Tibial nerve (tissue), 4 donors: Measurements from ENCODE around the gene SERPING1. TPM values are rescaled to one million over a fixed set of nuclear protein-coding genes. Genes with fewer than 3 reads are reported as not detected.
A peak's percentile ranks its signal among the peaks of the same experiment; 100 is the strongest.

Experiments
- DNase-seq, 2 donors: peaks; one replicate each; pipeline ENCODE4 v3.0.0-alpha.2; 2019; ENCODE audit warnings: low spot score in 2 of 2
- H3K27ac ChIP-seq, 4 donors: fragments of 200-600 bp; sonication (generic) in 3 of 4; one replicate each; pipeline ENCODE4 v1.5.1; 2017 to 2019; ENCODE audit warnings: mild to moderate bottlenecking in 1 of 4
- H3K27me3 ChIP-seq, 2 donors: fragments of 200-600 bp; sonication (generic) in 1 of 2; one replicate each; pipeline versions ENCODE4 v1.5.1 to v1.6.0; 2017 to 2019
- H3K36me3 ChIP-seq, 3 donors: fragments of 200-600 bp; sonication (generic); one replicate each; pipeline ENCODE4 v1.5.1; 2018 to 2019
- H3K4me1 ChIP-seq, 4 donors: fragments of 200-600 bp; sonication (generic) in 3 of 4; one replicate each; pipeline ENCODE4 v1.5.1; 2017 to 2019
- H3K4me3 ChIP-seq, 4 donors: fragments of 200-600 bp; sonication (generic) in 3 of 4; one replicate each; pipeline ENCODE4 v1.5.1; 2017 to 2019; ENCODE audit warnings: mild to moderate bottlenecking in 1 of 4, moderate library complexity in 1 of 4
- H3K9me3 ChIP-seq, 4 donors: fragments of 200-600 bp; sonication (generic) in 3 of 4; one replicate each; pipeline ENCODE4 v1.5.1; 2017 to 2019
- EP300 ChIP-seq, 2 donors: sonication (generic); formaldehyde crosslinking; IDR thresholded peaks; one replicate each; pipeline ENCODE4 v1.6.1; 2017; ENCODE audit warnings: antibody characterized with exemption in 2 of 2, mild to moderate bottlenecking in 1 of 2
- POLR2A ChIP-seq, 2 donors: fragments of 450-650 bp; IDR thresholded peaks; one replicate each; pipeline ENCODE4 v1.6.1; 2017; ENCODE audit warnings: antibody characterized with exemption in 2 of 2, mild to moderate bottlenecking in 2 of 2, moderate library complexity in 2 of 2
- WGBS, 2 donors: methylation state at CpG; one replicate each; pipeline ENCODE4 v1.1.5; 2018; 5-methylcytosine and 5-hydroxymethylcytosine counted together
- total RNA-seq, 4 donors: library from RNA; depleted of rRNA; stranded (reverse); fragments of >200 nt; gene quantifications; one replicate each; pipeline ENCODE4 v1.1.0, GENCODE V29; 2016
- TF ChIP-seq, protein P1 (sequence below), 5 experiments: fragments of 200-600 bp in 3 of 5; fragments of 450-650 bp in 2 of 5; sonication (generic) in 3 of 5; IDR thresholded peaks; one replicate each; pipeline ENCODE4 v1.5.1; 2016 to 2019; ENCODE audit warnings: antibody characterized with exemption in 5 of 5, mild to moderate bottlenecking in 3 of 5, moderate library complexity in 2 of 5

Gene SERPING1
- total RNA-seq, 4 donors from 2014 or later, result 508 to 826 (median 607) TPM

DNA sequence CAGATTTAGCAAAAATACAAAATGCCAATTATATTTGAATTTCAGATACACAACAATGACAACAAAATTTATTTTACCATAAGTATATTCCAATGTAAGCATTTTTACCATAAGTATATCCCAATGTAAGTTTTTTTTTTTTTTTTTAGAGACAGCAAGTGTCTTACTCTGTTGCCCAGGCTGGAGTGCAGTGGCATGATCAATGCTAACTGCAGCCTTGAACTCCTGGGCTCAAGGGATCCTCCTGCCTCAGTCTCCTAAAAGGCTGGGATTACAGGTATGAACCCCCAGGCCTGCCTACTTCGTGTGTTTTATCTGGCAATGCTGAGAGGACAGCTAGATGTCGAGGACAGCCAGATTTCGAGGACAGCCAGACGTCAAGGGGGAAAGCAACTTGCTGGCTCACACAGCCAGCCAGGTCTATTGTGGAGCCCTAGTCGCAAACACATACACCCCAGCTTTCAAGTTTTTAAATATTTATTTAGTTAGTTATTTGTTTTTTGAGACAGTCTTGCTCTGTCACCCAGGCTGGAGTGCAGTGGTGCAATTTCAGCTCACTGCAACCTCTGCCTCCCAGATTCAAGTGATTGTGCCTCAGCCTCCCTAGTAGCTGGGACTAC is 1.1 kb upstream of the SERPING1 start:
- no peak for DNase-seq
- Histone ChIP-seq H3K36me3 (peaks cover 0 to 16% (median 0%) of the 10 kb centered on the region in 3 donors), H3K4me3 (peak overlapping the region in 1 of 4 donors; percentile 3), H3K4me1 (peaks cover 0 to 41% (median 12%) of the 10 kb centered on the region in 4 donors), H3K27ac (peak overlapping the region; percentile 87 to 98 (median 92)), H3K9me3 (no peaks in the 10 kb centered on the region), H3K27me3 (no peaks in the 10 kb centered on the region)
- TF ChIP-seq EP300 (IDR thresholded peaks at IDR 0.05) (no peak), POLR2A (IDR thresholded peaks at IDR 0.05) (no peak)
- TF ChIP-seq, protein P1, sequence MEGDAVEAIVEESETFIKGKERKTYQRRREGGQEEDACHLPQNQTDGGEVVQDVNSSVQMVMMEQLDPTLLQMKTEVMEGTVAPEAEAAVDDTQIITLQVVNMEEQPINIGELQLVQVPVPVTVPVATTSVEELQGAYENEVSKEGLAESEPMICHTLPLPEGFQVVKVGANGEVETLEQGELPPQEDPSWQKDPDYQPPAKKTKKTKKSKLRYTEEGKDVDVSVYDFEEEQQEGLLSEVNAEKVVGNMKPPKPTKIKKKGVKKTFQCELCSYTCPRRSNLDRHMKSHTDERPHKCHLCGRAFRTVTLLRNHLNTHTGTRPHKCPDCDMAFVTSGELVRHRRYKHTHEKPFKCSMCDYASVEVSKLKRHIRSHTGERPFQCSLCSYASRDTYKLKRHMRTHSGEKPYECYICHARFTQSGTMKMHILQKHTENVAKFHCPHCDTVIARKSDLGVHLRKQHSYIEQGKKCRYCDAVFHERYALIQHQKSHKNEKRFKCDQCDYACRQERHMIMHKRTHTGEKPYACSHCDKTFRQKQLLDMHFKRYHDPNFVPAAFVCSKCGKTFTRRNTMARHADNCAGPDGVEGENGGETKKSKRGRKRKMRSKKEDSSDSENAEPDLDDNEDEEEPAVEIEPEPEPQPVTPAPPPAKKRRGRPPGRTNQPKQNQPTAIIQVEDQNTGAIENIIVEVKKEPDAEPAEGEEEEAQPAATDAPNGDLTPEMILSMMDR (IDR thresholded peaks at IDR 0.05), result no peak
- 82 to 84% methylated on average over 5 of the region's 5 CpGs for WGBS, 2 donors

DNA sequence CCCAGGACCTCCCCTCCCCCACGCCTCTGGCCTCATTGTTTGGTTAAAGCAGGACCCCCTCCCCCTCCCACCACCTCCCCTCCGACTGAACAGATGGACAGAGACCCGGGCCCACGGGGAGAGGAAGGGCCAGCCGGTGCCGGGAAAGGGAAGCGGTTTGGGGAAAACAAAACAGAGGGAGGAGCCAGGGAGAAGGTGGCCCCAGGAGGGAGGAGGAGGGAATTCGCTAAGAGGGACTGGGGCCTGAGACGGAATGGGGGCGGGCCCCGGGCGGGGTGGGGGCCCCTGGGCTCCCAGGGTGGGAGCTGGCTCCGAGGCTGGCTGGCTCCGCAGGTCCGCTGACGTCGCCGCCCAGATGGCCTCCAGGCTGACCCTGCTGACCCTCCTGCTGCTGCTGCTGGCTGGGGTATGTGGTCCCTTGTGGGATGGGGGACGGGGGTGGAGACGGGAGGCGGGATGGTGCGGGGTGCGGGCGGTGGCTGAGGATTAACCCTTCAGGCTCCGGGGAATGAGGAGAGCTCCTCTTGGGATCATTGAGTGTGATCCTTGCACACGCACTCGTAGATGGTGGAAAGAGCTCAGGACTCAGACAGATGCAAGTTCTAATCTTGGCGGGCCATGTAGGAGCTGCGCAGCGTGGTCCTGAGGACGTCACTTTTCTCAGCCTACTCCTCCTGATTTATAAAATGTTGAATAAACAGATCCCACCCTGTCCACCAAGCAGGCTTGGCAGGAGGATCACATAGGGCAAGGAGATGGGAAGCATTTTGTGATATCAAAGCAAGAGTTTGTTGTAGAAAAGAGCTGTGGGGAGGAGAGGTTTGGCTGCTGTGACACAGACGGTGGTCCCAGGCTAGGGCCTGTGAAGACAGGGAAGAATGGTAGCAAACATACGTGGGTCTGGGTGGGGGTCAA is 688 bp downstream of the SERPING1 start:
- DNase-seq, result peak; percentile 73 to 74
- Histone ChIP-seq H3K27ac (peak overlapping the region; percentile 87 to 98 (median 92)), H3K4me3 (peak overlapping the region; percentile 41 to 79 (median 62)), H3K36me3 (peaks cover 0 to 33% (median 0%) of the 10 kb centered on the region in 3 donors), H3K27me3 (no peaks in the 10 kb centered on the region), H3K4me1 (peaks cover 0 to 41% (median 12%) of the 10 kb centered on the region in 4 donors), H3K9me3 (no peaks in the 10 kb centered on the region)
- WGBS, 2 donors, result 2 to 4% methylated on average over 30 to 32 of the region's 33 CpGs
- TF ChIP-seq POLR2A (IDR thresholded peaks at IDR 0.05) (no peak), EP300 (IDR thresholded peaks at IDR 0.05) (peak in 1 of 2 donors; percentile 45)
- TF ChIP-seq, protein P1 (IDR thresholded peaks at IDR 0.05), result no peak

DNA sequence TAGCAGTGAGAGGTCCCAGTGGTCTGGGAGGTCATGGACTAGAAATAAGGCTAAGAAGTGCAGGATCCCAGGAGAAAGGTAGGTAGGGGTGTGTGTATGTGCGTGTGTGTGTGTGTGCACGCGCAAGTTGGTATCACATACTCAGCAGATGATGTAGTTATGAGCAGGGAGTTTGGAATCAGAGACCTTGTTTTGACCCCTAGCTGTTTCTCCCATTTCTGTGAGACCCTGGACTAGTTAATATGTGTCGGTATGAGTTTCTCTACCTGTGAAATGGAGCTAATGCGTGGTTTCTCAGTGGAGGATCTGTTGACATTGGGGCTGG is 1.3 kb downstream of the SERPING1 start:
- WGBS, 2 donors, result 33 to 47% methylated on average over 5 of the region's 5 CpGs
- DNase-seq, result no peak

DNA sequence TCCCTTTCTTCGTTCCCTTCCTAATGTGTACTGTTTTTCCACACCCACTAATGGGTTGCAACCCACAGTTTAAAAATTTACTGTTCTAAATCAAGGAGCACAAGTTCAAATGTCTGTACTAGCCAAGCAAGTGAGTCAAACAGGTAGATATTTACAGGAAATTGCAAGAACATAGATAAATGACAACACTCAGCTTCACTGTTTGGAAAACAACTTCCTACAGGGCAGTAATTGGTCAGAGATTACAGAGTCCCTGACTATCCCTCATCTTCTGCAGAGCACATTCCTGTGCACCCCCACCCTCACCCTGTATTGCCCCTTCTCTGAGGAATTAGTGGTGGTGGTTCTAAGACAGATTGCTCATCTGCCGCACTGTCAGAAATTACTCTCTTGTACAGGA is 1.9 kb downstream of the SERPING1 start:
- DNase-seq, result no peak
- peak overlapping the region; percentile 87 to 98 (median 92) for H3K27ac ChIP-seq
- 3 to 43% methylated on average over 2 of the region's 2 CpGs for WGBS, 2 donors
- H3K27me3 ChIP-seq, result no peaks in the 10 kb centered on the region
- H3K4me3 ChIP-seq, result peak overlapping the region in 2 of 4 donors; percentile 75 to 79
- TF ChIP-seq, protein P1 (IDR thresholded peaks at IDR 0.05), result no peak
- TF ChIP-seq EP300 (IDR thresholded peaks at IDR 0.05) (no peak), POLR2A (IDR thresholded peaks at IDR 0.05) (no peak)
- H3K36me3 ChIP-seq, result peaks cover 0 to 36% (median 0%) of the 10 kb centered on the region in 3 donors
- peaks cover 0 to 47% (median 12%) of the 10 kb centered on the region in 4 donors for H3K4me1 ChIP-seq
- no peaks in the 10 kb centered on the region for H3K9me3 ChIP-seq

More for the DNA sequence above, 1.3 kb downstream of the SERPING1 start:
- H3K36me3 ChIP-seq, result peaks cover 0 to 36% (median 0%) of the 10 kb centered on the region in 3 donors
- no peaks in the 10 kb centered on the region for H3K27me3 ChIP-seq
- peak overlapping the region; percentile 87 to 98 (median 92) for H3K27ac ChIP-seq
- no peaks in the 10 kb centered on the region for H3K9me3 ChIP-seq
- TF ChIP-seq, protein P1 (IDR thresholded peaks at IDR 0.05), result no peak
- TF ChIP-seq EP300 (IDR thresholded peaks at IDR 0.05), result no peak
- no peak for TF ChIP-seq POLR2A (IDR thresholded peaks at IDR 0.05)
- peak overlapping the region; percentile 41 to 79 (median 62) for H3K4me3 ChIP-seq
- H3K4me1 ChIP-seq, result peaks cover 0 to 41% (median 12%) of the 10 kb centered on the region in 4 donors
